ENCODE results near the gene ADRA1B. TPM values are rescaled to one million over a fixed set of nuclear protein-coding genes. Genes with fewer than 3 reads are reported as not detected.

ADRA1B gene
- total and polyA plus RNA-seq, 2 of the 8 experiments (the other 6 are each of a cell fraction or from before 2014, with no cell fraction given), result not detected

DNA sequence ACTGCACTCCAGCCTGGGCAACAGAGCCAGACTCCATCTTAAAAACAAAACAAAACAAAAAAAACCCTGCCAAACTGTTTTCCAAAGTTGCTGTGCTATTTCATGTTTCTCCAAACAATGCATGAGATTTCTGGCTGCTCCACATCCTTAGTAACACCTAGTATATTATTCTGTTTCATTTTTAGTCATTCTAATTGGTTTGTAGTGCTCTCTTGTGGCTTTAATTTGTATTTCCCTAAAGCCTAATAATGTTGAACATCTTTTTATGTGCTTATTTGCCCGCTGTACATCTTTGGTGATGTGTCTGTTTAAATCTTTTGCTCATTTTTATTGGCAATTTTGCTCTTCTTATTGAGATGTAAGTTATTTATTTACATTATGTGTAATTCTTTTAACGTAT, 74.2 kb downstream of the ADRA1B start:
- Histone ChIP-seq H3K4ac (replicated peaks; ENCODE audit: insufficient read length, low read depth, low read length) (no peak overlapping the region), H2AK5ac (ENCODE audit: low read depth, low read length) (no peak overlapping the region), H3K23ac (ENCODE audit: insufficient read length) (no peak overlapping the region), H3K4me2 (ENCODE audit: insufficient read depth in 1 of 2, low read depth in 2 of 2, low read length in 2 of 2) (no peak overlapping the region), H2BK15ac (ENCODE audit: low read length) (no peak overlapping the region), H3K4me3 (ENCODE audit: extremely low read depth in 1 of 4, insufficient read depth in 2 of 4, low read depth in 3 of 4, low read length in 4 of 4) (no peak overlapping the region), H2BK12ac (ENCODE audit: low read depth, low read length) (no peak overlapping the region), H3K56ac (replicated peaks; ENCODE audit: insufficient read length, low read depth, low read length) (no peak overlapping the region), H2AFZ (ENCODE audit: low read length) (no peak overlapping the region), H3K23me2 (ENCODE audit: low read depth, low read length) (no peaks in the 10 kb centered on the region; the same call in 1 of the 2 replicates), H3K79me1 (ENCODE audit: low read depth, low read length) (no peaks in the 10 kb centered on the region), H3K14ac (ENCODE audit: insufficient read length) (no peak overlapping the region), H4K8ac (ENCODE audit: extremely low read depth, insufficient read depth, low read length) (no peak overlapping the region), H2BK120ac (replicated peaks; ENCODE audit: low read depth, low read length) (no peak overlapping the region), H3K9ac (replicated peaks in 1 of 4; ENCODE audit: extremely low read depth in 1 of 4, low read depth in 3 of 4, low read length in 3 of 4) (no peak overlapping the region), H3K36me3 (ENCODE audit: control insufficient read depth in 2 of 4, insufficient read depth in 4 of 4, low read length in 3 of 4) (no peaks in the 10 kb centered on the region), H3K18ac (ENCODE audit: extremely low read depth, low read length) (no peak overlapping the region), H4K20me1 (replicated peaks in 1 of 2; ENCODE audit: control insufficient read depth in 1 of 2, insufficient read depth in 2 of 2, low read length in 2 of 2) (no peaks in the 10 kb centered on the region), H2BK20ac (ENCODE audit: low read length) (no peak overlapping the region), H3K27ac (ENCODE audit: low read depth, low read length) (no peak overlapping the region), H2BK5ac (ENCODE audit: low read depth, low read length) (no peak overlapping the region), H4K91ac (replicated peaks; ENCODE audit: insufficient read length, low read length) (no peak overlapping the region), H3K4me1 (replicated peaks in 1 of 4; ENCODE audit: control insufficient read depth in 3 of 4, insufficient read depth in 4 of 4, low read length in 3 of 4) (peaks cover 0 to 2% (median 0%) of the 10 kb centered on the region in 4 experiments; a peak in 1 of 7 replicates), H4K5ac (ENCODE audit: insufficient read length, low read depth, low read length) (no peak overlapping the region), H3K9me3 (ENCODE audit: insufficient read depth in 2 of 2, low read depth in 1 of 2, low read length in 1 of 2) (peaks cover 0 to 4% of the 10 kb centered on the region in 2 experiments; a peak in 1 of 4 replicates), H3K79me2 (ENCODE audit: control insufficient read depth in 1 of 2, insufficient read depth in 2 of 2, low read length in 2 of 2) (no peaks in the 10 kb centered on the region), H3K27me3 (replicated peaks in 1 of 4; ENCODE audit: control insufficient read depth in 3 of 4, extremely low read depth in 1 of 4, insufficient read depth in 3 of 4, low read length in 3 of 4) (peaks cover 4 to 15% (median 12%) of the 10 kb centered on the region in 4 experiments; a peak in 6 of 7 replicates)
- WGBS, 2 experiments (ENCODE audit: extremely low coverage in 1 of 2, insufficient coverage in 1 of 2, insufficient read length in 1 of 2, insufficient replicate concordance in 2 of 2, low coverage in 1 of 2, low lambda C conversion rate in 2 of 2, missing lambda C conversion rate in 1 of 2), result 74% methylated on average over 2 of the region's 2 CpGs; no CpG with 5 or more reads in 1 of the 2 experiments
- ChIA-PET POLR2A (ENCODE audit: partially characterized antibody) (no interaction called here), CTCF (ENCODE audit: partially characterized antibody) (interaction anchor here (1.0 kb wide), 1 partner anchor 566 kb away, joined by 3 read pairs; no protein-coding TSS in a partner anchor)
- DNase-seq (ENCODE audit: low read depth in 1 of 2, low spot score in 2 of 2) (no peak), FAIRE-seq (no peak)
- TF ChIP-seq RBBP5 (IDR thresholded peaks at IDR 0.05; ENCODE audit: borderline replicate concordance, low read depth, low read length) (no peak), BACH1 (IDR thresholded peaks at IDR 0.05; ENCODE audit: low read length) (no peak), BCL11A (IDR thresholded peaks at IDR 0.05; ENCODE audit: low read depth in 2 of 2, low read length in 2 of 2) (no peak), SIX5 (IDR thresholded peaks at IDR 0.05; ENCODE audit: low read depth, low read length) (no peak), CREB1 (IDR thresholded peaks at IDR 0.05) (no peak), SRF (IDR thresholded peaks at IDR 0.05; ENCODE audit: low read depth, low read length) (no peak), PHF8 (conservative IDR thresholded peaks at IDR 0.05; ENCODE audit: low read depth, low read length) (no peak), TAF7 (optimal IDR thresholded peaks at IDR 0.05; ENCODE audit: borderline replicate concordance, low read depth, low read length) (no peak), KDM1A (IDR thresholded peaks at IDR 0.05; ENCODE audit: borderline replicate concordance, low read length) (no peak), KDM4A (IDR thresholded peaks at IDR 0.05; ENCODE audit: low read depth, low read length, severe bottlenecking) (no peak), KDM5A (IDR thresholded peaks at IDR 0.05; ENCODE audit: low read length) (no peak), CBX5 (IDR thresholded peaks at IDR 0.05; ENCODE audit: low read depth, low read length) (no peak), GABPA (IDR thresholded peaks at IDR 0.05; ENCODE audit: borderline replicate concordance, insufficient read depth, low read length) (no peak)
- TF ChIP-seq, protein P1, sequence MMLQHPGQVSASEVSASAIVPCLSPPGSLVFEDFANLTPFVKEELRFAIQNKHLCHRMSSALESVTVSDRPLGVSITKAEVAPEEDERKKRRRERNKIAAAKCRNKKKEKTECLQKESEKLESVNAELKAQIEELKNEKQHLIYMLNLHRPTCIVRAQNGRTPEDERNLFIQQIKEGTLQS (IDR thresholded peaks at IDR 0.05; ENCODE audit: insufficient read depth, low read depth, low read length), result no peak
